IPS-NIHi7 (cell line): ENCODE results near the gene JMJD4.

ENCODE experiments used
- DNase-seq: peaks from one replicate; pipeline ENCODE4 v3.0.0; 2012; ENCODE audit warnings: mixed read lengths; ENCODE audit errors: extremely low spot score

Gene JMJD4

GRCh38 chr1:227749916-227750710 lies 15.0 kb upstream of the JMJD4 start:
- DNase-seq, result no peak

GRCh38 chr1:227749225-227749624 lies 14.1 kb upstream of the JMJD4 start:
- no peak for DNase-seq

- DNase-seq, result no peak
These were observed 13.5 kb upstream of the JMJD4 start for GRCh38 chr1:227748496-227749182.

- no peak for DNase-seq
These were observed 12.9 kb upstream of the JMJD4 start for GRCh38 chr1:227747948-227748495.

GRCh38 chr1:227747382-227747781 lies 12.3 kb upstream of the JMJD4 start:
- DNase-seq, result no peak

- DNase-seq, result no peak
These were observed 11.6 kb upstream of the JMJD4 start for GRCh38 chr1:227746676-227747075.

GRCh38 chr1:227745568-227746265 lies 10.6 kb upstream of the JMJD4 start:
- DNase-seq, result no peak

GRCh38 chr1:227744668-227745067 lies 9.6 kb upstream of the JMJD4 start:
- no peak for DNase-seq

- DNase-seq, result no peak
These were observed 7.9 kb upstream of the JMJD4 start for GRCh38 chr1:227742738-227743715.

GRCh38 chr1:227741166-227741870 lies 6.2 kb upstream of the JMJD4 start:
- no peak for DNase-seq

GRCh38 chr1:227740401-227740960 lies 5.4 kb upstream of the JMJD4 start:
- DNase-seq, result no peak

GRCh38 chr1:227739636-227740035 lies 4.5 kb upstream of the JMJD4 start:
- DNase-seq, result no peak

GRCh38 chr1:227738820-227739219 lies 3.7 kb upstream of the JMJD4 start:
- DNase-seq, result no peak

- no peak for DNase-seq
These were observed 1.8 kb upstream of the JMJD4 start for GRCh38 chr1:227736814-227737432.

- no peak for DNase-seq
These were observed 610 bp upstream of the JMJD4 start for GRCh38 chr1:227735539-227736285.

GRCh38 chr1:227734546-227734855 lies 601 bp downstream of the JMJD4 start:
- no peak for DNase-seq

- no peak for DNase-seq
These were observed 1.2 kb downstream of the JMJD4 start for GRCh38 chr1:227733751-227734545.

GRCh38 chr1:227733309-227733705 lies 1.8 kb downstream of the JMJD4 start:
- DNase-seq, result no peak
